ENCODE results near the gene TNNT2.

Gene TNNT2

GRCh38 chr1:201332616-201333335 is 44.7 kb downstream of the TNNT2 start:
- Histone ChIP-seq H3K4me2 (no peak overlapping the region), H4K20me1 (no peaks in the 10 kb centered on the region), H3K4me1 (peaks cover 0 to 22% (median 12%) of the 10 kb centered on the region in 10 experiments; a peak in 14 of 20 replicates), H3K4me3 (no peak overlapping the region), H3K27me3 (no peaks in the 10 kb centered on the region), H3K27ac (no peak overlapping the region), H3K9ac (no peak overlapping the region), H3K36me3 (no peaks in the 10 kb centered on the region), H3K9me3 (replicated peaks in 1 of 11) (no peaks in the 10 kb centered on the region; a peak in 1 of 22 replicates)
- no peak for TF ChIP-seq Cebpa-rat (IDR thresholded peaks at IDR 0.05)

DNA sequence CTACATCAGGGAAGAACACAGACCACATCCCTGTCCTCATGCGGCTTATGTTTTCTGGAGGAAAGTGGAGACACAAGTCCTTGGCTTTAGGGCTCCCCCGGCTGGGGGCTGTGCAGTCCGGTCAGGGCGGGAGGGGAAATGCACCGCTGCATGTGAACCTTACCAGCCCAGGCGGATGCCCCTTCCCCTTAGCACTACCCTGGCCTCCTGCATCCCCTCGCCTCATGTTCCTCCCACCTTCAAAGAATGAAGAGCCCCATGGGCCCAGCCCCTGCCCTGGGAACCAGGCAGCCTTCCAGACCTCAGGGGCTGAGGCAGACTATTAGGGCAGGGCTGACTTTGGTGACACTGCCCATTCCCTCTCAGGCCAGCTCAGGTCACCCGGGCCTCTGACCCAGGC is 45.5 kb downstream of the TNNT2 start:
- H3K27ac ChIP-seq, result no peak overlapping the region
- TF ChIP-seq Cebpa-rat (IDR thresholded peaks at IDR 0.05), result no peak

GRCh38 chr1:201331166-201331565 is 46.3 kb downstream of the TNNT2 start:
- H4K20me1 ChIP-seq, result no peaks in the 10 kb centered on the region
- peaks cover 0 to 22% (median 12%) of the 10 kb centered on the region in 10 experiments; a peak in 14 of 20 replicates for H3K4me1 ChIP-seq
- H3K4me3 ChIP-seq, result no peak overlapping the region
- H3K9me3 ChIP-seq (replicated peaks in 1 of 11), result no peaks in the 10 kb centered on the region
- peak overlapping the region in 2 of 11 experiments; percentile 20 to 41; a peak in 2 of 22 replicates for H3K27ac ChIP-seq
- no peaks in the 10 kb centered on the region for H3K36me3 ChIP-seq
- H3K9ac ChIP-seq, result no peak overlapping the region
- no peaks in the 10 kb centered on the region for H3K27me3 ChIP-seq
- H3K4me2 ChIP-seq, result peak overlapping the region in 9 of 11 experiments; percentile 12 to 71 (median 60); a peak in 16 of 22 replicates
- TF ChIP-seq Cebpa-rat (IDR thresholded peaks at IDR 0.05), result no peak

More for the DNA sequence above, 45.5 kb downstream of the TNNT2 start:
- Histone ChIP-seq H3K9ac (no peak overlapping the region), H4K20me1 (no peaks in the 10 kb centered on the region), H3K4me1 (peaks cover 0 to 22% (median 12%) of the 10 kb centered on the region in 10 experiments; a peak in 14 of 20 replicates), H3K27me3 (no peaks in the 10 kb centered on the region), H3K9me3 (replicated peaks in 1 of 11) (no peaks in the 10 kb centered on the region), H3K4me3 (no peak overlapping the region), H3K36me3 (no peaks in the 10 kb centered on the region), H3K4me2 (peak overlapping the region in 1 of 11 experiments; percentile 70; a peak in 1 of 22 replicates)

DNA sequence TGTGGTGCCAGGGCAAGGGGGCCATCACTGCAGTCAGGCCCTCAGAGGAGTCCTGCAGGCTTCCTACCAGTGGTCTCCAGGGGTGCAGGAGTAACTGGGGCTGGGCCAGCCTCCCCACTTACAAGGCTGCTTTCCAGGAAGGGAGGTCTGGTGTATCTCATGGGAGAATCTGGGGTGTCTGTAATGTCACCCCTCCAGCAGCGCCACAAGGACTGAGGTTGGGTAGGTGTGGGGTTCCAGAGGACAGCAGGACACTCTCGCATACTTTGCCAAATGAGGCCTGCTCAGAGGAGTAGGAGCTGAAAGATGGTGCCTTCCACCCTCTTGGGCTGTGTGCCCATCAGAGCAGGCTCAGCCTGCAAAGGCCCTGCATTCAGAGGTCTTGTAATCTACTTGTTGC is 46.9 kb downstream of the TNNT2 start:
- H3K27ac ChIP-seq, result no peak overlapping the region
- H4K20me1 ChIP-seq, result no peaks in the 10 kb centered on the region
- peaks cover 0 to 20% (median 12%) of the 10 kb centered on the region in 10 experiments; a peak in 14 of 20 replicates for H3K4me1 ChIP-seq
- H3K27me3 ChIP-seq, result no peaks in the 10 kb centered on the region
- H3K9ac ChIP-seq, result no peak overlapping the region
- peak overlapping the region in 8 of 11 experiments; percentile 23 to 71 (median 62); a peak in 14 of 22 replicates for H3K4me2 ChIP-seq
- no peak overlapping the region for H3K4me3 ChIP-seq
- no peaks in the 10 kb centered on the region for H3K36me3 ChIP-seq
- TF ChIP-seq Cebpa-rat (IDR thresholded peaks at IDR 0.05), result no peak
- H3K9me3 ChIP-seq (replicated peaks in 1 of 11), result no peaks in the 10 kb centered on the region

DNA sequence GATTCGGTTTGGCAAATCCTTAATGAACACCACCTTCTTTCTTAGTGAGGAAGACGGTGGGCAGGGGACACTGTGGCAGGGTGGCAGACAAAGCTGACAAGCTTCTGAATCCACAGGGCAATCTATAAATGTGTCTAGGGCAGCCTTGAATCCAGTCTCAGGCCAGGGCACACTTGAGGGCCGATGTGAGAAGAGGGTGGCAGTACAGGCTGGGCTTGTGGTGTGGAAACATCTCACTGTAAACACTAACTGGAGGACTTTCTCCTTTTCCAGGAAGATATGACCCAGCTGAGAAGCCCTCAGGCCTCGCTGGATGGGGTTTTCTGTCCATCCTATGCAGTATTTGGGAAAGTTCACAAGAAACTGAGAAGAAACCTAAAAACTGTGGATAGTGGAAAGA is 47.7 kb downstream of the TNNT2 start:
- Histone ChIP-seq H3K4me2 (no peak overlapping the region), H3K4me1 (peaks cover 0 to 20% (median 12%) of the 10 kb centered on the region in 10 experiments; a peak in 14 of 20 replicates), H3K4me3 (no peak overlapping the region), H3K27me3 (no peaks in the 10 kb centered on the region), H3K27ac (no peak overlapping the region), H3K9me3 (replicated peaks in 1 of 11) (no peaks in the 10 kb centered on the region), H3K36me3 (no peaks in the 10 kb centered on the region), H4K20me1 (no peaks in the 10 kb centered on the region), H3K9ac (no peak overlapping the region)
- TF ChIP-seq Cebpa-rat (IDR thresholded peaks at IDR 0.05), result no peak

DNA sequence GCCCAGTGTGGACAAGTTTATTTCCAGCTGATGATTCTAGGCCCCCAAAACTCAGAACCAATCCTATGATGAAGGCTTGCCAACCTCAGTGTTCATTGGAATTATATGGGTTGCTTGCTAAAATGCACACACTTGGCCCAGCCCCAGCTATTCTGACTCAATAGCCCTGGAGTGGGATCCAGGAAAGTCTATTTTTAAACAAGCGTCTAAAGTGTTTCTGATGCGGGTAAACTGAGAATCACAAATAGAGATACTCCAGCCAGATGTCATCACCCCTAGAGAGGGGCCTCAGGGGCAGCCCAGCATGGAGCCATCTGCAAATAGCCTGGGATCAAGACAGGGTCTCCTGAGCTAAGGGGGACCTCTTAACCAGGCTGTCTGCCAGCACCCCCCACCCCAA is 48.2 kb downstream of the TNNT2 start:
- no peak for TF ChIP-seq Cebpa-rat (IDR thresholded peaks at IDR 0.05)

GRCh38 chr1:201328576-201328975 is 48.9 kb downstream of the TNNT2 start:
- Histone ChIP-seq H3K4me2 (no peak overlapping the region), H3K4me1 (peaks cover 0 to 20% (median 12%) of the 10 kb centered on the region in 10 experiments; a peak in 14 of 20 replicates), H3K27me3 (no peaks in the 10 kb centered on the region), H3K27ac (no peak overlapping the region), H3K9me3 (replicated peaks in 1 of 11) (no peaks in the 10 kb centered on the region), H4K20me1 (no peaks in the 10 kb centered on the region), H3K36me3 (no peaks in the 10 kb centered on the region), H3K4me3 (no peak overlapping the region), H3K9ac (no peak overlapping the region)
- no peak for TF ChIP-seq Cebpa-rat (IDR thresholded peaks at IDR 0.05)

More for the DNA sequence above, 48.2 kb downstream of the TNNT2 start:
- Histone ChIP-seq H4K20me1 (no peaks in the 10 kb centered on the region), H3K9me3 (replicated peaks in 1 of 11) (no peaks in the 10 kb centered on the region), H3K27me3 (no peaks in the 10 kb centered on the region), H3K4me3 (no peak overlapping the region), H3K9ac (no peak overlapping the region), H3K4me2 (no peak overlapping the region), H3K27ac (no peak overlapping the region), H3K36me3 (no peaks in the 10 kb centered on the region), H3K4me1 (peaks cover 0 to 20% (median 12%) of the 10 kb centered on the region in 10 experiments; a peak in 14 of 20 replicates)

DNA sequence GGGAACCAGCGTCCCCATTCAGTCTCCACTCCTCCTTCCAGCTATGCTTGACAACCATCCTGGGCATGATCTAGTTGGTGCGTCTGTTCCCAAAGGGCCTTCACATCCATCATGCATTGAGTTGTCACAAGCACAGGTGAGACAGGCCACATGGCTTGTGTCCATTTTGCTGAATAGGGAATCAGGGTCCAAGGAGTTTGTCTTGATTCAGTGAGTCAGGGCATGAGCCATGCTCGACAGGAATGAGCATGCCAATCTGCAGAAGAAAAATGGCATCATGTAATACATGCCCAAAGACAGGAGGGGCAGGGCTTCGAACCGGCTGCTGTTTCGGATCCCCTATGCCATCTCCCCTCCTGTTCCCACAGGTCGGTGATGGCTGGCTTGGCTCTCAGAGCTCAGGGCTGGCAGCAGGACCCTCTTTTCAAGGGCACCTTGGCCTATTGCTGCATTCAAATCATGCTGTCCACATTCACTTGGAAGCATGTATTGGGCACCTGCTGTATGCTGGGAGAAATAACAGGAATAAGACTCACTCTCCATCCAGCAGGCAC is 49.7 kb downstream of the TNNT2 start:
- Histone ChIP-seq H3K9ac (no peak overlapping the region), H3K27me3 (no peaks in the 10 kb centered on the region), H3K36me3 (no peaks in the 10 kb centered on the region)

DNA sequence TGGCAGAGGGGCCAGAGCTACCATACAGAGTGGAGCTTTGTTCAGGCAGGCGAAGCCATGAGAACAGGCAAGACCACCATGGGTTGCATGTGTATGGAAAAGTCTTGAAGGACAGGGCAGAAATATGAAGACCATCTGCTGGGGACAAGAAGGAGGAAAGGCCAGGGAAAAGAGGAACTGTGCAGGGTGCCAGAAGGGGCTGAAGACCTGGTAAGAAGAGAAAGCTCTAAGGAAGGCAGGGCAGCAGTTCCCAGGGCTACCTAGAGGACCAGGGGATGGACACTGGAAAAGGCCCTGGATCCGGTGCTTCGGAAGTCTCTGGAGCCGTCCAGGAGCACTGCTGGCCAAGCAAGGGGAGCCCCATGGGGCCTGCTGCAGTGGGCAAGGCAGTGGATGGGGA is 50.8 kb downstream of the TNNT2 start:
- H3K27me3 ChIP-seq, result no peaks in the 10 kb centered on the region
- H3K9ac ChIP-seq, result no peak overlapping the region

More for the DNA sequence above, 49.7 kb downstream of the TNNT2 start:
- TF ChIP-seq Cebpa-rat (IDR thresholded peaks at IDR 0.05), result no peak
- Histone ChIP-seq H3K4me2 (no peak overlapping the region), H3K27ac (no peak overlapping the region), H3K4me1 (peaks cover 0 to 20% (median 12%) of the 10 kb centered on the region in 10 experiments; a peak in 14 of 20 replicates), H3K9me3 (replicated peaks in 1 of 11) (no peaks in the 10 kb centered on the region), H3K4me3 (no peak overlapping the region), H4K20me1 (no peaks in the 10 kb centered on the region)

More for the DNA sequence above, 50.8 kb downstream of the TNNT2 start:
- no peak overlapping the region for H3K27ac ChIP-seq
- no peaks in the 10 kb centered on the region for H3K9me3 ChIP-seq (replicated peaks in 1 of 11)
- no peak for TF ChIP-seq Cebpa-rat (IDR thresholded peaks at IDR 0.05)
- H3K4me3 ChIP-seq, result no peak overlapping the region
- no peaks in the 10 kb centered on the region for H4K20me1 ChIP-seq
- no peak overlapping the region for H3K4me2 ChIP-seq
- H3K36me3 ChIP-seq, result no peaks in the 10 kb centered on the region
- peaks cover 0 to 16% (median 12%) of the 10 kb centered on the region in 10 experiments; a peak in 14 of 20 replicates for H3K4me1 ChIP-seq
